Fibroblast of lung (primary cell): ENCODE results near the gene ZNF365. TPM values are rescaled to one million over a fixed set of nuclear protein-coding genes. Genes with fewer than 3 reads are reported as not detected.

Experiments used
- DNase-seq, 2 donors: peaks; one replicate each; pipeline versions ENCODE4 v3.0.0 to v3.0.0-alpha.2; 2010; ENCODE audit warnings: low read depth in 2 of 2
- H2AFZ ChIP-seq: 2 replicates; pipeline ENCODE4 v1.5.1; 2012; ENCODE audit warnings: low read length, control low read depth, inconsistent platforms
- H3K27ac ChIP-seq: 2 replicates; pipeline ENCODE4 v1.5.1; 2011; ENCODE audit warnings: low read length, control low read depth; ENCODE audit not compliant: insufficient read depth
- H3K27me3 ChIP-seq: 2 replicates; pipeline ENCODE4 v1.5.1; 2011; ENCODE audit warnings: mild to moderate bottlenecking, low read length; ENCODE audit not compliant: control insufficient read depth, insufficient read depth
- H3K36me3 ChIP-seq: 2 replicates; pipeline ENCODE4 v1.5.1; 2011; ENCODE audit warnings: low read length; ENCODE audit not compliant: control insufficient read depth, insufficient read depth
- H3K4me1 ChIP-seq: 2 replicates; pipeline ENCODE4 v1.5.1; 2011; ENCODE audit warnings: low read length; ENCODE audit not compliant: control insufficient read depth, insufficient read depth; ENCODE audit errors: extremely low read depth
- H3K4me2 ChIP-seq: 2 replicates; pipeline ENCODE4 v1.5.1; 2011; ENCODE audit warnings: low read length, control low read depth; ENCODE audit not compliant: insufficient read depth; ENCODE audit errors: extremely low read depth
- H3K4me3 ChIP-seq, 4 experiments: fragments of 200-600 bp in 1 of 4; sonication (generic) in 1 of 4; replicated peaks in 1 of 4; 2 replicates each; pipeline ENCODE4 v1.5.1; 2011 to 2016; ENCODE audit warnings: low read length in 4 of 4, low read depth in 3 of 4, mild to moderate bottlenecking in 3 of 4, control low read depth in 2 of 4, inconsistent platforms in 1 of 4, mixed read lengths in 1 of 4; ENCODE audit not compliant: insufficient read depth in 1 of 4; ENCODE audit errors: control extremely low read depth in 1 of 4
- H3K79me2 ChIP-seq: 2 replicates; pipeline ENCODE4 v1.5.1; 2012; ENCODE audit warnings: mild to moderate bottlenecking, low read length, inconsistent platforms; ENCODE audit not compliant: control insufficient read depth, insufficient read depth
- H3K9ac ChIP-seq: 2 replicates; pipeline ENCODE4 v1.5.1; 2011; ENCODE audit warnings: mild to moderate bottlenecking, low read length, control low read depth; ENCODE audit not compliant: insufficient read depth
- H3K9me3 ChIP-seq: 2 replicates; pipeline ENCODE4 v1.5.1; 2012; ENCODE audit warnings: low read depth, low read length; ENCODE audit not compliant: control insufficient read depth, insufficient read depth
- H4K20me1 ChIP-seq: 2 replicates; pipeline ENCODE4 v1.5.1; 2011; ENCODE audit warnings: low read length; ENCODE audit not compliant: control insufficient read depth, insufficient read depth; ENCODE audit errors: extremely low read depth
- CTCF ChIP-seq, 2 donors: IDR thresholded peaks in 1 of 2; conservative IDR thresholded peaks in 1 of 2; 1 replicate in 1 of 2; 2 replicates in 1 of 2; pipeline ENCODE4 v1.5.1; 2011 to 2012; ENCODE audit warnings: low read length in 2 of 2, control low read depth in 1 of 2, inconsistent platforms in 1 of 2, low read depth in 1 of 2, mild to moderate bottlenecking in 1 of 2
- EZH2 ChIP-seq: IDR thresholded peaks from 2 replicates; pipeline ENCODE4 v1.5.1; 2012; ENCODE audit warnings: low read length, control low read depth, mild to moderate bottlenecking; ENCODE audit errors: missing control alignments
- polyA plus RNA-seq, 2 donors: library from polyadenylated mRNA; depleted of rRNA in 1 of 2; stranded (reverse) in 1 of 2; unstranded in 1 of 2; fragments of >200 nt; gene quantifications; 2 replicates each; pipeline ENCODE4 v1.2.1, GENCODE V29; 2011 to 2012; ENCODE audit warnings: missing spikeins in 1 of 2
- total RNA-seq: library from RNA; depleted of rRNA; stranded (reverse); fragments of >200 nt; gene quantifications from 2 replicates; pipeline ENCODE4 v1.2.1, GENCODE V29; 2014

Gene ZNF365
- total and polyA plus RNA-seq, 2 donors (not counting 1 experiment from before 2014, with no cell fraction given), result 1.2 to 5.8 TPM

GRCh38 chr10:62413048-62413447, 38.9 kb downstream of the ZNF365 start:
- Histone ChIP-seq H3K9me3 (no peaks in the 10 kb centered on the region), H3K27ac (no peak overlapping the region), H3K9ac (no peak overlapping the region), H3K4me1 (no peaks in the 10 kb centered on the region), H2AFZ (no peak overlapping the region), H3K36me3 (no peaks in the 10 kb centered on the region), H4K20me1 (no peaks in the 10 kb centered on the region), H3K79me2 (no peaks in the 10 kb centered on the region), H3K4me3 (no peak overlapping the region), H3K27me3 (no peaks in the 10 kb centered on the region), H3K4me2 (no peak overlapping the region)
- TF ChIP-seq EZH2, result no peak
- TF ChIP-seq CTCF (conservative IDR thresholded peaks at IDR 0.05 in 1 of 2, IDR thresholded peaks at IDR 0.05 in 1 of 2; ENCODE audit: low read depth in 1 of 2, low read length in 2 of 2), result no peak
- no peak for DNase-seq

- H3K36me3 ChIP-seq, result no peaks in the 10 kb centered on the region
- H3K79me2 ChIP-seq, result no peaks in the 10 kb centered on the region
- H3K9me3 ChIP-seq, result no peaks in the 10 kb centered on the region
- TF ChIP-seq CTCF (conservative IDR thresholded peaks at IDR 0.05 in 1 of 2, IDR thresholded peaks at IDR 0.05 in 1 of 2; ENCODE audit: low read depth in 1 of 2, low read length in 2 of 2) (no peak), EZH2 (no peak)
- no peak for DNase-seq
- no peak overlapping the region for H3K27ac ChIP-seq
- no peaks in the 10 kb centered on the region for H4K20me1 ChIP-seq
- no peak overlapping the region for H3K9ac ChIP-seq
- H3K4me3 ChIP-seq, result no peak overlapping the region
- no peaks in the 10 kb centered on the region for H3K4me1 ChIP-seq
- no peak overlapping the region for H3K4me2 ChIP-seq
- H2AFZ ChIP-seq, result no peak overlapping the region
- no peaks in the 10 kb centered on the region for H3K27me3 ChIP-seq
Observed at GRCh38 chr10:62413652-62414051, 39.5 kb downstream of the ZNF365 start.

GRCh38 chr10:62414359-62414758, 40.2 kb downstream of the ZNF365 start:
- H3K4me2 ChIP-seq, result no peak overlapping the region
- H3K79me2 ChIP-seq, result no peaks in the 10 kb centered on the region
- no peak for TF ChIP-seq CTCF (conservative IDR thresholded peaks at IDR 0.05 in 1 of 2, IDR thresholded peaks at IDR 0.05 in 1 of 2; ENCODE audit: low read depth in 1 of 2, low read length in 2 of 2)
- no peak for TF ChIP-seq EZH2
- H3K4me1 ChIP-seq, result no peaks in the 10 kb centered on the region
- H3K27ac ChIP-seq, result no peak overlapping the region
- H3K9ac ChIP-seq, result no peak overlapping the region
- no peaks in the 10 kb centered on the region for H4K20me1 ChIP-seq
- H3K9me3 ChIP-seq, result no peaks in the 10 kb centered on the region
- H2AFZ ChIP-seq, result no peak overlapping the region
- H3K4me3 ChIP-seq, result no peak overlapping the region
- DNase-seq, result no peak
- no peaks in the 10 kb centered on the region for H3K27me3 ChIP-seq
- H3K36me3 ChIP-seq, result no peaks in the 10 kb centered on the region
